Measurements from ENCODE around the gene NDFIP1. TPM values are rescaled to one million over a fixed set of nuclear protein-coding genes. Genes with fewer than 3 reads are reported as not detected.

The NDFIP1 gene
- total RNA-seq, 1 experiment from 2014 or later = 26.6 TPM

GRCh38 chr5:142125963-142126362 lies 17.4 kb downstream of the NDFIP1 start:
- H3K27me3 Mint-ChIP-seq (ENCODE audit: low read depth) = no peaks in the 10 kb centered on the region
- Histone ChIP-seq H2BK5ac (ENCODE audit: insufficient read length, low read length) (no peak overlapping the region), H3K4me1 (ENCODE audit: insufficient read depth, low read length) (peaks cover 7% of the 10 kb centered on the region; the same call in 1 of the 2 replicates), H3K27ac (ENCODE audit: insufficient read length, low read depth, low read length) (no peak overlapping the region), H3K23me2 (ENCODE audit: insufficient read length, low read depth, low read length, poor library complexity, severe bottlenecking) (no peaks in the 10 kb centered on the region), H3K9ac (ENCODE audit: extremely low read depth, insufficient read length, low read length) (no peak overlapping the region), H4K20me1 (ENCODE audit: control insufficient read depth, insufficient read depth, insufficient read length) (no peaks in the 10 kb centered on the region), H3K23ac (ENCODE audit: insufficient read length, low read depth, low read length) (no peak overlapping the region), H4K91ac (ENCODE audit: insufficient read length, low read depth, low read length) (no peak overlapping the region), H2BK120ac (ENCODE audit: low read depth, low read length, poor library complexity, severe bottlenecking) (no peak overlapping the region), H3K27me3 (ENCODE audit: insufficient read depth, low read length) (no peaks in the 10 kb centered on the region), H2BK15ac (ENCODE audit: low read depth, low read length) (no peak overlapping the region), H2BK20ac (ENCODE audit: low read depth, low read length, poor library complexity, severe bottlenecking) (no peak overlapping the region), H3K4me2 (ENCODE audit: insufficient read depth, insufficient read length, low read length) (no peak overlapping the region), H3K14ac (ENCODE audit: insufficient read depth, low read length) (no peak overlapping the region), H3K56ac (ENCODE audit: insufficient read length, low read depth, low read length) (no peak overlapping the region), H2AK5ac (ENCODE audit: insufficient read length, low read length) (no peak overlapping the region), H3K4ac (ENCODE audit: low read depth, low read length) (no peak overlapping the region), H3K18ac (ENCODE audit: insufficient read length, low read depth, low read length) (no peak overlapping the region), H4K5ac (ENCODE audit: insufficient read length, low read depth, low read length) (no peak overlapping the region), H3K79me2 (ENCODE audit: insufficient read depth, low read length) (no peaks in the 10 kb centered on the region; the same call in 1 of the 2 replicates), H4K8ac (replicated peaks; ENCODE audit: insufficient read length, low read depth, low read length) (no peak overlapping the region), H2BK12ac (ENCODE audit: insufficient read length, low read depth, low read length) (no peak overlapping the region), H3K9me3 (ENCODE audit: control insufficient read depth, low read depth, low read length) (no peaks in the 10 kb centered on the region), H3T11ph (ENCODE audit: low read length) (no peak overlapping the region), H3K79me1 (ENCODE audit: insufficient read depth, low read depth, low read length, poor library complexity, severe bottlenecking) (no peaks in the 10 kb centered on the region), H2AFZ (ENCODE audit: low read length) (no peak overlapping the region)
- no peak overlapping the region for H3K4me3 Mint-ChIP-seq
- H3K36me3 Mint-ChIP-seq (ENCODE audit: insufficient read depth in 1 of 3, low read depth in 3 of 3) = peaks cover 4 to 18% (median 6%) of the 10 kb centered on the region in 3 experiments; a peak in 5 of 7 replicates
- TF ChIP-seq CTCF (conservative IDR thresholded peaks at IDR 0.05) = no peak
- H3K9me3 Mint-ChIP-seq = peaks cover 3 to 6% of the 10 kb centered on the region in 2 experiments; a peak in 2 of 5 replicates
- DNase-seq = no peak
- no peak overlapping the region for H3K27ac Mint-ChIP-seq
- H3K4me1 Mint-ChIP-seq = peaks cover 12 to 14% of the 10 kb centered on the region in 2 experiments

Data from H9 (cell line).